SK-N-SH (cell line): ENCODE results near the gene NFX1. TPM values are rescaled to one million over a fixed set of nuclear protein-coding genes. Genes with fewer than 3 reads are reported as not detected.

ENCODE experiments used
- CTCF ChIA-PET: fragments of 300-600, 350-600 bp; formaldehyde crosslinking; extraction: SDS; loops from one replicate; lab custom pipeline; 2021; lab: Yijun Ruan, JAX
- POLR2A ChIA-PET: fragments of 350-600 bp; sonication (Branson Sonifier 250); formaldehyde crosslinking; extraction: SDS; loops from one replicate; lab custom pipeline; 2020; ENCODE audit warnings: antibody characterized with exemption, inconsistent platforms; lab: Yijun Ruan, JAX
- DNase-seq: peaks from one replicate; pipeline ENCODE4 v3.0.0; 2012
- H2AFZ ChIP-seq: fragments of 200-600 bp; sonication (generic); 2 replicates; pipeline ENCODE4 v1.8.1; 2016; ENCODE audit warnings: antibody characterized with exemption, mild to moderate bottlenecking, low read depth
- H3F3A ChIP-seq: fragments of 200-600 bp; sonication (generic); replicated peaks from 2 replicates; pipeline ENCODE3; 2016; ENCODE audit warnings: antibody characterized with exemption, mild to moderate bottlenecking; ENCODE audit not compliant: insufficient read depth
- H3K27ac ChIP-seq, 2 experiments: fragments of 200-500 bp in 1 of 2; fragments of 200-600 bp in 1 of 2; sonication (Bioruptor generic) in 1 of 2; sonication (generic), shearing (Covaris generic) in 1 of 2; 2 replicates each; pipeline versions ENCODE4 v1.5.1 to v1.6.1; 2014 to 2016; ENCODE audit warnings: low read depth in 2 of 2, inconsistent platforms in 1 of 2, low read length in 1 of 2, mild to moderate bottlenecking in 1 of 2, mixed read lengths in 1 of 2
- H3K27me3 ChIP-seq: fragments of 200-600 bp; sonication (generic), shearing (Covaris generic); 2 replicates; pipeline ENCODE4 v1.6.1; 2016; ENCODE audit warnings: mixed run types; ENCODE audit not compliant: insufficient read depth
- H3K36me3 ChIP-seq, 2 experiments: fragments of 200-500 bp in 1 of 2; fragments of 200-600 bp in 1 of 2; sonication (Bioruptor generic) in 1 of 2; sonication (generic) in 1 of 2; replicated peaks in 1 of 2; 2 replicates each; pipeline versions ENCODE3 to v1.5.1; 2014 to 2016; ENCODE audit warnings: low read length in 1 of 2, mild to moderate bottlenecking in 1 of 2; ENCODE audit not compliant: insufficient read depth in 2 of 2, control insufficient read depth in 1 of 2
- H3K4me1 ChIP-seq, 2 experiments: fragments of 200-500 bp in 1 of 2; fragments of 200-600 bp in 1 of 2; sonication (Bioruptor generic) in 1 of 2; sonication (generic), shearing (Covaris generic) in 1 of 2; 2 replicates each; pipeline versions ENCODE4 v1.5.1 to v1.6.1; 2014 to 2016; ENCODE audit warnings: low read depth in 1 of 2, low read length in 1 of 2, mixed run types in 1 of 2; ENCODE audit not compliant: insufficient read depth in 2 of 2, control insufficient read depth in 1 of 2
- H3K4me2 ChIP-seq: fragments of 200-600 bp; sonication (generic), shearing (Covaris generic); 2 replicates; pipeline ENCODE4 v1.6.1; 2017; ENCODE audit warnings: mixed run types
- H3K4me3 ChIP-seq, 2 experiments: fragments of 200-500 bp in 1 of 2; fragments of 200-600 bp in 1 of 2; sonication (Bioruptor generic) in 1 of 2; sonication (generic), shearing (Covaris generic) in 1 of 2; 2 replicates each; pipeline versions ENCODE4 v1.5.1 to v1.8.1; 2014 to 2016; ENCODE audit warnings: low read depth in 2 of 2, inconsistent platforms in 1 of 2, low read length in 1 of 2, mild to moderate bottlenecking in 1 of 2, mixed read lengths in 1 of 2, moderate library complexity in 1 of 2
- H3K79me2 ChIP-seq: fragments of 200-600 bp; sonication (generic); 2 replicates; pipeline ENCODE4 v1.8.1; 2017; ENCODE audit warnings: mild to moderate bottlenecking; ENCODE audit not compliant: insufficient read depth
- H3K9ac ChIP-seq: fragments of 200-600 bp; sonication (generic); 2 replicates; pipeline ENCODE4 v1.6.1; 2017; ENCODE audit warnings: mixed run types
- H3K9me2 ChIP-seq: fragments of 200-600 bp; sonication (generic); 2 replicates; pipeline ENCODE4 v1.6.1; 2017; ENCODE audit warnings: mixed run types
- H3K9me3 ChIP-seq: fragments of 200-600 bp; sonication (generic); 2 replicates; pipeline ENCODE4 v1.6.1; 2017; ENCODE audit warnings: mixed run types, mild to moderate bottlenecking, moderate library complexity
- H4K20me1 ChIP-seq: fragments of 200-600 bp; sonication (generic); 2 replicates; pipeline ENCODE4 v1.6.1; 2017; ENCODE audit warnings: mild to moderate bottlenecking, mixed run types; ENCODE audit not compliant: insufficient read depth
- CHD2 ChIP-seq: fragments of 150-350 bp; IDR thresholded peaks from 2 replicates; pipeline ENCODE4 v1.6.1; 2018; ENCODE audit warnings: low read length; ENCODE audit not compliant: partially characterized antibody
- EP300 ChIP-seq, 2 experiments: IDR thresholded peaks; 2 replicates each; pipeline versions ENCODE4 v1.4.0 to v1.6.1; 2012; ENCODE audit warnings: borderline replicate concordance in 1 of 2, low read depth in 1 of 2, low read length in 1 of 2
- EZH2phosphoT487 ChIP-seq: fragments of 200-600 bp; sonication (generic); IDR thresholded peaks from 2 replicates; pipeline ENCODE4 v1.6.1; 2017; ENCODE audit warnings: low read depth, mixed run types, mild to moderate bottlenecking, antibody characterized with exemption, moderate library complexity, borderline replicate concordance
- FOXJ3 ChIP-seq: sonication (generic); formaldehyde crosslinking; IDR thresholded peaks from 2 replicates; pipeline ENCODE4 v1.5.1; 2020; ENCODE audit warnings: mild to moderate bottlenecking, missing genetic modification reagents
- FOXM1 ChIP-seq: IDR thresholded peaks from 2 replicates; pipeline ENCODE4 v1.4.0; 2012; ENCODE audit warnings: low read depth, mild to moderate bottlenecking
- GABPA ChIP-seq: IDR thresholded peaks from 2 replicates; pipeline ENCODE4 v1.4.0; 2012; ENCODE audit warnings: low read depth, mild to moderate bottlenecking
- GATA2 ChIP-seq: sonication (generic); formaldehyde crosslinking; IDR thresholded peaks from 2 replicates; pipeline ENCODE4 v1.5.0; 2020; ENCODE audit warnings: mild to moderate bottlenecking, missing genetic modification reagents
- JUND ChIP-seq: IDR thresholded peaks from 2 replicates; pipeline ENCODE4 v1.4.0; 2012
- MEF2A ChIP-seq: IDR thresholded peaks from 2 replicates; pipeline ENCODE4 v1.4.0; 2012; ENCODE audit warnings: low read depth, borderline replicate concordance
- NFIC ChIP-seq: IDR thresholded peaks from 2 replicates; pipeline ENCODE4 v1.4.0; 2012; ENCODE audit warnings: borderline replicate concordance
- POLR2AphosphoS5 ChIP-seq: IDR thresholded peaks from 2 replicates; pipeline ENCODE4 v1.6.1; 2012; ENCODE audit warnings: low read depth, low read length
- RXRA ChIP-seq: IDR thresholded peaks from 2 replicates; pipeline ENCODE4 v1.4.0; 2012; ENCODE audit warnings: low read depth, mild to moderate bottlenecking, borderline replicate concordance
- SMC3 ChIP-seq: IDR thresholded peaks from 2 replicates; pipeline ENCODE4 v1.6.1; 2012; ENCODE audit warnings: low read depth, low read length, improper control_type of control experiment
- TAF1 ChIP-seq: IDR thresholded peaks from 2 replicates; pipeline ENCODE4 v1.6.1; 2012; ENCODE audit warnings: low read depth, mild to moderate bottlenecking, low read length, moderate library complexity, borderline replicate concordance
- TCF12 ChIP-seq: IDR thresholded peaks from 2 replicates; pipeline ENCODE4 v1.4.0; 2012
- TEAD4 ChIP-seq: IDR thresholded peaks from 2 replicates; pipeline ENCODE4 v1.4.0; 2012; ENCODE audit warnings: mild to moderate bottlenecking, borderline replicate concordance; ENCODE audit not compliant: insufficient read depth
- WGBS: methylation state at CpG from one replicate; pipeline ENCODE4 v1.1.6; 2017; ENCODE audit warnings: low lambda C conversion rate; 5-methylcytosine and 5-hydroxymethylcytosine counted together
- polyA plus RNA-seq, 3 experiments: library from polyadenylated mRNA; depleted of rRNA; stranded (reverse); fragments of >200 nt; gene quantifications; 2 replicates each; pipeline ENCODE4 v1.2.3, GENCODE V29; 2012
- TF ChIP-seq, protein P1 (sequence below): IDR thresholded peaks from 2 replicates; pipeline ENCODE4 v1.4.0; 2012; ENCODE audit warnings: low read depth

Gene NFX1
- polyA plus RNA-seq, 1 of the 3 experiments (the other 2 are of a cell fraction) = 19.6 TPM

DNA sequence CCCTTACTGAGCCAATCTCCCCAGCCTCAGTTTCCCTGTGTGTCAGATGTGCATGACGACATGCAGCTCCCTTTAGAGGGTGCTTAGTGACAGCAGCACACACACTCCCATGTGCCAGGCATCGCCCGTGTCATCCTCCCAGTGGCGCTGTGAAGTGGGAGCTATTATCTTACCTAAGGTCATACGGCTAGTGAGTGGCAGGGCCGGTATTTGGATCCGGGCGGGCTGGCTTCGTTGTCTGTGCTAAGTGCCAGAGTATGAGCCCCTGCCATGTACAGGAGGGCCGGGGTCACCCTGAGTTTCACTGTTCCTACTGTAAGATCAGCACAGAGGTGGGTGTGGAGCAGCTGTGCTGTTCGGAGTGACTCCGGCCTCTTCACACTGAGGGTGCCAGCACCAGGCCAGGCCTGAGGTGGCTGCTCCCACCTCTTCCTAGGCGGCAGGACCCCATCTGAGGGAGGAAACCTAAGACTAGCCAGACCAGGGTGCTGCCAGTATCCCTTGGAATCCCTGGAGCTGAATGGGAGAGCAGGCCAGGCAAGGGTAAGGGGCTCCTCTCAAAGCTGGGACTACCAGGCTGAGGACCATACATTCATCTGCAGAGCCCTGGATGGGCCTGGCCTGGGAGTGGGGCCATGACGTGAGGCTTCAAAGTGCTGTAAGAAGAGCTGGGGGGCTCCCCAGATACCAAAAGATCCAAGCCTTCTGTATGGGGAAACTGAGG is 89.5 kb downstream of the NFX1 start:
- ChIA-PET CTCF (interaction anchor here (0.9 to 8.0 kb wide), 3 partner anchors 73 to 84 kb away, joined by 3 to 103 read pairs (median 4); no protein-coding TSS in a partner anchor), POLR2A (no interaction called here)
- no peak for DNase-seq

DNA sequence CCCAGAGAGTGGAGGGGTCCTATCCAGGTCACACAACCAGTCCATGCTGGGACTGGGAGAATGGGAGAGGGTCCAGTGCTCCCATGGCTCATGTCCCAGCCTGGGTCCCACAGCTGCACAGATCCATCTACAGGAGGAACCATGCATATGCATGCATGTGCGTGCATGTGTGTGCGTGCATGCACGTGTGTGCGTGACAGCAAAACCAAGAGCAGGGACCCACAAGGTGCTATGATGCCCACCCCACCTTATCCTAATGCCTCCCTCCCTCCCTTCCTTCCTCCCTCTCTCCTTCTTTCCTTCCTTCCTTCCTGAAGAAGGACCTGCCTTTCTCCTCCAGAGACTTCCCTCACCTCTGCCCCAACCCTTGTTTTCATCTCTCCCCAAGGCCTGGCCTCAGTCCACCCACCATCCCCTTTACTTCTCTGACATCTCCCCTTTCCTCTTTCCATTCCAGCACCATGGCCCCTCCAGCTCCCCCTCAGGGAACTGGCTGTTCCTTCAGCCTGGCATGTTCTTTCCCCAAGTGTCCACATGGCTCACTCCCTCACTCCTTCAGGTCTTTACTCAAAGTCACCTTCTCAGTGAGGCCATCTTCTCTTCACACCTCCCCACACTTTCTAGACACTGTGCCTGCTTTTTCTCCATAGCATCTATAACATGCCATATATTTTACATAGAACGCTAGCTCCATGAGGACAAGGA is 90.2 kb downstream of the NFX1 start:
- CTCF ChIA-PET = interaction anchor here (0.7 to 1.4 kb wide), 2 partner anchors 29 to 72 kb away, joined by 3 to 4 read pairs; no protein-coding TSS in a partner anchor
- Histone ChIP-seq H3K9me2 (no peaks in the 10 kb centered on the region), H3K9ac (no peak overlapping the region), H3F3A (no peaks in the 10 kb centered on the region), H3K9me3 (no peaks in the 10 kb centered on the region), H3K4me3 (no peak overlapping the region), H3K79me2 (no peaks in the 10 kb centered on the region), H3K27me3 (no peaks in the 10 kb centered on the region), H3K4me1 (peaks cover 0 to 6% of the 10 kb centered on the region in 2 experiments; a peak in 1 of 4 replicates), H3K27ac (no peak overlapping the region), H4K20me1 (no peaks in the 10 kb centered on the region), H3K36me3 (no peaks in the 10 kb centered on the region), H2AFZ (no peak overlapping the region), H3K4me2 (no peak overlapping the region)
- no peak for DNase-seq
- 77% methylated on average over 5 of the region's 5 CpGs for WGBS
- no peak for TF ChIP-seq EZH2phosphoT487
- no peak for TF ChIP-seq GATA2 (CRISPR knock-in tag)
- TF ChIP-seq TAF1 = no peak
- TF ChIP-seq POLR2AphosphoS5 = no peak
- TF ChIP-seq MEF2A = no peak
- TF ChIP-seq FOXM1 = no peak
- TF ChIP-seq FOXJ3 = no peak
- TF ChIP-seq SMC3 = no peak
- POLR2A ChIA-PET = interaction anchor here (0.6 kb wide), 1 partner anchor 1564 kb away, joined by 3 read pairs; no protein-coding TSS in a partner anchor

More for the DNA sequence above, 89.5 kb downstream of the NFX1 start:
- H3K27me3 ChIP-seq = no peaks in the 10 kb centered on the region
- no peak overlapping the region for H3K9ac ChIP-seq
- 87% methylated on average over 11 of the region's 14 CpGs for WGBS
- no peaks in the 10 kb centered on the region for H4K20me1 ChIP-seq
- H3K4me3 ChIP-seq = no peak overlapping the region
- H3K27ac ChIP-seq = no peak overlapping the region
- H3F3A ChIP-seq = peaks cover 4% of the 10 kb centered on the region
- no peaks in the 10 kb centered on the region for H3K9me3 ChIP-seq
- H3K4me2 ChIP-seq = no peak overlapping the region
- no peak overlapping the region for H2AFZ ChIP-seq
- H3K9me2 ChIP-seq = no peaks in the 10 kb centered on the region
- TF ChIP-seq TEAD4 (no peak), CHD2 (no peak), FOXJ3 (no peak), RXRA (no peak), GABPA (no peak), EP300 (IDR thresholded peaks at IDR 0.05; ENCODE audit: borderline replicate concordance in 1 of 2, low read depth in 1 of 2, low read length in 1 of 2) (no peak), TCF12 (no peak), JUND (no peak), NFIC (no peak), TAF1 (no peak)
- TF ChIP-seq, protein P1, sequence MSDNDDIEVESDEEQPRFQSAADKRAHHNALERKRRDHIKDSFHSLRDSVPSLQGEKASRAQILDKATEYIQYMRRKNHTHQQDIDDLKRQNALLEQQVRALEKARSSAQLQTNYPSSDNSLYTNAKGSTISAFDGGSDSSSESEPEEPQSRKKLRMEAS = no peak
- TF ChIP-seq, all 33 proteins: peak for 0
- Histone ChIP-seq H3K79me2 (no peaks in the 10 kb centered on the region), H3K36me3 (no peaks in the 10 kb centered on the region), H3K4me1 (peaks cover 0 to 6% of the 10 kb centered on the region in 2 experiments; a peak in 1 of 4 replicates)
